Measurements from ENCODE around the gene GABRG3. TPM values are rescaled to one million over a fixed set of nuclear protein-coding genes. Genes with fewer than 3 reads are reported as not detected.

GABRG3 gene
- total and polyA plus RNA-seq, 2 donors (not counting 3 experiments of a cell fraction or from before 2014, with no cell fraction given): not detected

DNA sequence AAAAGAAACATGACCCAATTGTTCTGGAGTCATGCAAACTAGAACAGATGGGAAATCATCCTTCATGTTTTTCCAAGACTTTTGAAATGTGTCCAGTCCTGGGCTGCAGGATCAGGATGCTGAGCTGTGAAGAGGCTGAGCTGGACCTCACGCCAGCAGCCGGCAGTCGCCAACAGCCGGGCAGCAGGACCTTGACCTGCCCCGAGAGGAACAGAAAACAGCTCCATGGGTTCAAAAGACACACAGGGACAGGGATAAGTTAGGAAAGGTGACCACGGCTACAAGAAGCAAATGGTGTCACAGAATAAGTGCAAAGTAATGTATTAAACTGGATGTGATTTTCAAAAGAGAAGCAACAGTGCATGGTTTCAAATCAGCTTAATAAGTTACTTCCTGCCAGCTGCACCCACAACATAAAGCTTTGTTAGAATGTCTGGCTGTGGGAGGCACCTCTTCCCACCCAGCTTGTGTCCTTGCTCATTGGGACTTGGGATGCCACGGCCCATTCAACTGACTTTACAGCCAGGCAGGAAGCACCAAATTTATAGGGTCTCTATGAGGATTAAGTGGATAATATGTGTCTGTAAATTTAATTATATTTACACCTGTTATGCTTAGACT lies 266.4 kb downstream of the GABRG3 start:
- no TSS peak for BruUV-seq (replicated peaks)
- H3K4me1 ChIP-seq (ENCODE audit: control insufficient read depth, extremely low read depth, insufficient read depth, low read length): no peaks in the 10 kb centered on the region
- no peaks in the 10 kb centered on the region for H3K27me3 ChIP-seq (ENCODE audit: control insufficient read depth in 2 of 2, insufficient read depth in 2 of 2, low read length in 2 of 2)
- H3K4me3 ChIP-seq (replicated peaks in 1 of 3; ENCODE audit: insufficient read depth in 1 of 3, low read depth in 1 of 3, low read length in 3 of 3): no peak overlapping the region
- intact Hi-C loops (cut with micrococcal nuclease) (no loop called here), dilution Hi-C loops (cut with MboI; ENCODE audit: extremely low pct_ligation_motif_present, low sequenced_read_pairs) (no loop called here)
- H3K27ac ChIP-seq (ENCODE audit: insufficient read depth, low read depth, low read length): no peak overlapping the region
- no peak for FAIRE-seq
- H3K79me2 ChIP-seq (ENCODE audit: control insufficient read depth, insufficient read depth, low read length): no peaks in the 10 kb centered on the region
- no peak overlapping the region for H3K4me2 ChIP-seq (ENCODE audit: insufficient read depth, low read length)
- H4K20me1 ChIP-seq (replicated peaks; ENCODE audit: control insufficient read depth, extremely low read depth, insufficient read depth, low read length): no peaks in the 10 kb centered on the region
- DNase-seq (ENCODE audit: low read depth, low spot score): no peak
- ChIA-PET CTCF (no interaction called here), POLR2A (no interaction called here)
- TF ChIP-seq FOS (IDR thresholded peaks at IDR 0.05; ENCODE audit: borderline replicate concordance, insufficient read depth, low read length) (no peak), EZH2 (IDR thresholded peaks at IDR 0.05; ENCODE audit: borderline replicate concordance, low read depth, low read length, severe bottlenecking) (no peak), GATA2 (IDR thresholded peaks at IDR 0.05; ENCODE audit: insufficient read depth, insufficient read length, low read depth, low read length) (no peak), JUN (IDR thresholded peaks at IDR 0.05; ENCODE audit: borderline replicate concordance, insufficient read depth, insufficient read length, low read depth) (no peak), POLR2AphosphoS5 (IDR thresholded peaks at IDR 0.05; ENCODE audit: insufficient read depth, low read depth, low read length) (no peak), MYC (IDR thresholded peaks at IDR 0.05; ENCODE audit: low read depth, low read length) (no peak), POLR2A (IDR thresholded peaks at IDR 0.05; ENCODE audit: low read depth, low read length) (no peak)
- TF ChIP-seq, protein P1, sequence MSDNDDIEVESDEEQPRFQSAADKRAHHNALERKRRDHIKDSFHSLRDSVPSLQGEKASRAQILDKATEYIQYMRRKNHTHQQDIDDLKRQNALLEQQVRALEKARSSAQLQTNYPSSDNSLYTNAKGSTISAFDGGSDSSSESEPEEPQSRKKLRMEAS (IDR thresholded peaks at IDR 0.05; ENCODE audit: insufficient read depth, insufficient read length): no peak
- TF ChIP-seq, protein P2, sequence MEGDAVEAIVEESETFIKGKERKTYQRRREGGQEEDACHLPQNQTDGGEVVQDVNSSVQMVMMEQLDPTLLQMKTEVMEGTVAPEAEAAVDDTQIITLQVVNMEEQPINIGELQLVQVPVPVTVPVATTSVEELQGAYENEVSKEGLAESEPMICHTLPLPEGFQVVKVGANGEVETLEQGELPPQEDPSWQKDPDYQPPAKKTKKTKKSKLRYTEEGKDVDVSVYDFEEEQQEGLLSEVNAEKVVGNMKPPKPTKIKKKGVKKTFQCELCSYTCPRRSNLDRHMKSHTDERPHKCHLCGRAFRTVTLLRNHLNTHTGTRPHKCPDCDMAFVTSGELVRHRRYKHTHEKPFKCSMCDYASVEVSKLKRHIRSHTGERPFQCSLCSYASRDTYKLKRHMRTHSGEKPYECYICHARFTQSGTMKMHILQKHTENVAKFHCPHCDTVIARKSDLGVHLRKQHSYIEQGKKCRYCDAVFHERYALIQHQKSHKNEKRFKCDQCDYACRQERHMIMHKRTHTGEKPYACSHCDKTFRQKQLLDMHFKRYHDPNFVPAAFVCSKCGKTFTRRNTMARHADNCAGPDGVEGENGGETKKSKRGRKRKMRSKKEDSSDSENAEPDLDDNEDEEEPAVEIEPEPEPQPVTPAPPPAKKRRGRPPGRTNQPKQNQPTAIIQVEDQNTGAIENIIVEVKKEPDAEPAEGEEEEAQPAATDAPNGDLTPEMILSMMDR (IDR thresholded peaks at IDR 0.05; ENCODE audit: extremely low read depth in 1 of 2, insufficient read depth in 1 of 2, low read depth in 1 of 2, low read length in 2 of 2): no peak
- no peaks in the 10 kb centered on the region for H3K9me3 ChIP-seq (replicated peaks; ENCODE audit: control insufficient read depth, insufficient read depth, low read length)
- H3K36me3 ChIP-seq (ENCODE audit: control insufficient read depth in 2 of 2, extremely low read depth in 1 of 2, insufficient read depth in 2 of 2, low read length in 2 of 2): no peaks in the 10 kb centered on the region
- H2AFZ ChIP-seq (ENCODE audit: low read depth, low read length): no peak overlapping the region
- no peaks in the 10 kb centered on the region for H3K9me1 ChIP-seq (replicated peaks; ENCODE audit: control insufficient read depth, extremely low read depth, insufficient read depth, low read length)
- H3K9ac ChIP-seq (replicated peaks; ENCODE audit: extremely low read depth, insufficient read depth, low read length): no peak overlapping the region

Measured in endothelial cell of umbilical vein (primary cell).